HG02981 (cell line): ENCODE results near the gene UBN1.
A peak's percentile ranks its signal among the peaks of the same experiment; 100 is the strongest.

ENCODE experiments used
- ATAC-seq: cut with Tn5 transposase; IDR thresholded peaks from one replicate; pipeline ENCODE4 v1.9.1; 2021; ENCODE audit warnings: mild to moderate bottlenecking, moderate library complexity; ENCODE audit not compliant: unreplicated experiment

Gene UBN1

GRCh38 chr16:4859900-4860255 lies 12.6 kb downstream of the UBN1 start:
- no peak for ATAC-seq

- no peak for ATAC-seq
Measured at GRCh38 chr16:4860727-4861342, 13.6 kb downstream of the UBN1 start.

GRCh38 chr16:4862639-4863038 lies 15.4 kb downstream of the UBN1 start:
- ATAC-seq, result no peak

- no peak for ATAC-seq
Measured at GRCh38 chr16:4864728-4865127, 17.4 kb downstream of the UBN1 start.

- ATAC-seq, result no peak
Measured at GRCh38 chr16:4865231-4865860, 18.1 kb downstream of the UBN1 start.

GRCh38 chr16:4866586-4866985 lies 19.3 kb downstream of the UBN1 start:
- ATAC-seq, result no peak

GRCh38 chr16:4868026-4868425 lies 20.7 kb downstream of the UBN1 start:
- peak; percentile 82 for ATAC-seq

- no peak for ATAC-seq
Measured at GRCh38 chr16:4868535-4868934, 21.3 kb downstream of the UBN1 start.

GRCh38 chr16:4869147-4869805 lies 22.0 kb downstream of the UBN1 start:
- no peak for ATAC-seq

- ATAC-seq, result no peak
Measured at GRCh38 chr16:4870138-4870671, 22.9 kb downstream of the UBN1 start.

- ATAC-seq, result no peak
Measured at GRCh38 chr16:4871071-4871470, 23.8 kb downstream of the UBN1 start.

- ATAC-seq, result no peak
Measured at GRCh38 chr16:4873091-4873490, 25.8 kb downstream of the UBN1 start.

- no peak for ATAC-seq
Measured at GRCh38 chr16:4874666-4875065, 27.4 kb downstream of the UBN1 start.

- ATAC-seq, result no peak
Measured at GRCh38 chr16:4876646-4877379, 29.5 kb downstream of the UBN1 start.

GRCh38 chr16:4877380-4877685 lies 30.1 kb downstream of the UBN1 start:
- no peak for ATAC-seq

- no peak for ATAC-seq
Measured at GRCh38 chr16:4879049-4879448, 31.8 kb downstream of the UBN1 start.

GRCh38 chr16:4880006-4880580 lies 32.8 kb downstream of the UBN1 start:
- ATAC-seq, result no peak

- no peak for ATAC-seq
Measured at GRCh38 chr16:4882000-4882632, 34.8 kb downstream of the UBN1 start.

- ATAC-seq, result no peak
Measured at GRCh38 chr16:4882633-4883285, 35.5 kb downstream of the UBN1 start.

- ATAC-seq, result no peak
Measured at GRCh38 chr16:4883501-4883900, 36.2 kb downstream of the UBN1 start.
